HEK293 (cell line): ENCODE results near the gene PDXK.

Experiments used
- BCL11A ChIP-seq: fragments of 450-650 bp; formaldehyde crosslinking; IDR thresholded peaks from 2 replicates; pipeline ENCODE4 v1.5.1; 2016; ENCODE audit warnings: low read depth, missing biosample characterization, missing genetic modification characterization
- BCL11B ChIP-seq: fragments of 450-650 bp; formaldehyde crosslinking; IDR thresholded peaks from 2 replicates; pipeline ENCODE4 v1.5.1; 2016; ENCODE audit warnings: low read depth, missing biosample characterization, missing genetic modification characterization
- EGR2 ChIP-seq: fragments of 450-650 bp; formaldehyde crosslinking; IDR thresholded peaks from 2 replicates; pipeline ENCODE4 v1.5.1; 2016; ENCODE audit warnings: low read depth, missing biosample characterization, missing genetic modification characterization
- GLIS2 ChIP-seq: fragments of 450-650 bp; formaldehyde crosslinking; IDR thresholded peaks from 2 replicates; pipeline ENCODE4 v1.5.1; 2016; ENCODE audit warnings: missing biosample characterization, missing genetic modification characterization
- HOXA7 ChIP-seq: sonication (generic); formaldehyde crosslinking; IDR thresholded peaks from 2 replicates; pipeline ENCODE4 v1.8.1; 2022; ENCODE audit warnings: missing genetic modification reagents, borderline replicate concordance
- KLF10 ChIP-seq: fragments of 450-650 bp; IDR thresholded peaks from 2 replicates; pipeline ENCODE4 v1.5.1; 2018; ENCODE audit warnings: missing biosample characterization, mild to moderate bottlenecking, missing genetic modification characterization
- KLF9 ChIP-seq: fragments of 450-650 bp; formaldehyde crosslinking; IDR thresholded peaks from 2 replicates; pipeline ENCODE4 v1.5.1; 2016; ENCODE audit warnings: missing biosample characterization, missing genetic modification characterization, low read depth
- OVOL3 ChIP-seq: fragments of 450-650 bp; formaldehyde crosslinking; IDR thresholded peaks from 2 replicates; pipeline ENCODE4 v1.5.1; 2016; ENCODE audit warnings: missing biosample characterization, missing genetic modification characterization
- RBAK ChIP-seq: fragments of 450-650 bp; formaldehyde crosslinking; IDR thresholded peaks from 2 replicates; pipeline ENCODE4 v1.5.1; 2016; ENCODE audit warnings: missing biosample characterization, missing genetic modification characterization
- TCF7L2 ChIP-seq: IDR thresholded peaks from 2 replicates; pipeline ENCODE4 v1.6.1; 2011; ENCODE audit warnings: low read depth, mild to moderate bottlenecking, inconsistent platforms, low read length, moderate library complexity, borderline replicate concordance
- WT1 ChIP-seq: fragments of 450-650 bp; formaldehyde crosslinking; IDR thresholded peaks from 2 replicates; pipeline ENCODE4 v1.5.1; 2016; ENCODE audit warnings: missing biosample characterization, missing genetic modification characterization
- YY2 ChIP-seq: fragments of 450-650 bp; formaldehyde crosslinking; IDR thresholded peaks from 2 replicates; pipeline ENCODE4 v1.5.1; 2016; ENCODE audit warnings: missing biosample characterization, missing genetic modification characterization
- ZEB2 ChIP-seq: fragments of 450-650 bp; formaldehyde crosslinking; IDR thresholded peaks from 2 replicates; pipeline ENCODE4 v1.5.1; 2016; ENCODE audit warnings: missing biosample characterization, missing genetic modification characterization
- ZFHX2 ChIP-seq: fragments of 450-650 bp; formaldehyde crosslinking; conservative IDR thresholded peaks from 2 replicates; pipeline ENCODE4 v1.5.1; 2016; ENCODE audit warnings: missing biosample characterization, missing genetic modification characterization
- ZFP69B ChIP-seq: fragments of 450-650 bp; formaldehyde crosslinking; IDR thresholded peaks from 2 replicates; pipeline ENCODE4 v1.5.1; 2016; ENCODE audit warnings: missing biosample characterization, missing genetic modification characterization
- ZNF148 ChIP-seq: fragments of 450-650 bp; formaldehyde crosslinking; IDR thresholded peaks from 2 replicates; pipeline ENCODE4 v1.5.0; 2017; ENCODE audit warnings: missing biosample characterization, missing genetic modification characterization, borderline replicate concordance
- ZNF155 ChIP-seq: fragments of 450-650 bp; formaldehyde crosslinking; IDR thresholded peaks from 2 replicates; pipeline ENCODE4 v1.5.1; 2016; ENCODE audit warnings: missing biosample characterization, missing genetic modification characterization
- ZNF202 ChIP-seq: fragments of 450-650 bp; formaldehyde crosslinking; IDR thresholded peaks from 2 replicates; pipeline ENCODE4 v1.5.1; 2016; ENCODE audit warnings: missing biosample characterization, missing genetic modification characterization, borderline replicate concordance
- ZNF266 ChIP-seq: fragments of 450-650 bp; formaldehyde crosslinking; IDR thresholded peaks from 2 replicates; pipeline ENCODE4 v1.5.1; 2016; ENCODE audit warnings: missing biosample characterization, missing genetic modification characterization, low read depth
- ZNF311 ChIP-seq: fragments of 450-650 bp; formaldehyde crosslinking; IDR thresholded peaks from 2 replicates; pipeline ENCODE4 v1.5.1; 2017; ENCODE audit warnings: missing biosample characterization, missing genetic modification characterization, borderline replicate concordance
- ZNF335 ChIP-seq: fragments of 450-650 bp; formaldehyde crosslinking; conservative IDR thresholded peaks from 2 replicates; pipeline ENCODE4 v1.5.1; 2016; ENCODE audit warnings: missing biosample characterization, missing genetic modification characterization
- ZNF391 ChIP-seq: fragments of 450-650 bp; formaldehyde crosslinking; IDR thresholded peaks from 2 replicates; pipeline ENCODE4 v1.5.1; 2016; ENCODE audit warnings: low read depth, missing biosample characterization, missing genetic modification characterization, borderline replicate concordance
- ZNF394 ChIP-seq: fragments of 450-650 bp; formaldehyde crosslinking; IDR thresholded peaks from 2 replicates; pipeline ENCODE4 v1.5.1; 2016; ENCODE audit warnings: missing biosample characterization, missing genetic modification characterization, mild to moderate bottlenecking, moderate library complexity, borderline replicate concordance
- ZNF404 ChIP-seq: fragments of 450-650 bp; formaldehyde crosslinking; IDR thresholded peaks from 2 replicates; pipeline ENCODE4 v1.5.1; 2017; ENCODE audit warnings: missing biosample characterization, missing genetic modification characterization
- ZNF510 ChIP-seq: fragments of 450-650 bp; formaldehyde crosslinking; IDR thresholded peaks from 2 replicates; pipeline ENCODE4 v1.5.1; 2018; ENCODE audit warnings: mild to moderate bottlenecking, missing genetic modification characterization, missing biosample characterization; ENCODE audit not compliant: insufficient replicate concordance
- ZNF521 ChIP-seq: fragments of 450-650 bp; formaldehyde crosslinking; IDR thresholded peaks from 2 replicates; pipeline ENCODE4 v1.5.1; 2017; ENCODE audit warnings: missing biosample characterization, mild to moderate bottlenecking, missing genetic modification characterization
- ZNF629 ChIP-seq: fragments of 450-650 bp; formaldehyde crosslinking; IDR thresholded peaks from 2 replicates; pipeline ENCODE4 v1.5.1; 2017; ENCODE audit warnings: missing biosample characterization, missing genetic modification characterization
- ZNF677 ChIP-seq: fragments of 450-650 bp; IDR thresholded peaks from 2 replicates; pipeline ENCODE4 v1.5.0; 2018; ENCODE audit warnings: missing biosample characterization, mild to moderate bottlenecking, missing genetic modification characterization, moderate library complexity
- ZNF701 ChIP-seq: fragments of 450-650 bp; formaldehyde crosslinking; IDR thresholded peaks from 2 replicates; pipeline ENCODE4 v1.5.1; 2016; ENCODE audit warnings: missing biosample characterization, missing genetic modification characterization
- ZNF707 ChIP-seq: fragments of 450-650 bp; formaldehyde crosslinking; IDR thresholded peaks from 2 replicates; pipeline ENCODE4 v1.5.1; 2016; ENCODE audit warnings: missing biosample characterization, missing genetic modification characterization
- ZNF792 ChIP-seq: fragments of 450-650 bp; formaldehyde crosslinking; IDR thresholded peaks from 2 replicates; pipeline ENCODE4 v1.5.1; 2016; ENCODE audit warnings: missing biosample characterization, missing genetic modification characterization
- TF ChIP-seq, protein P1 (sequence below): fragments of 450-650 bp; formaldehyde crosslinking; IDR thresholded peaks from 2 replicates; pipeline ENCODE4 v1.5.1; 2016; ENCODE audit warnings: missing biosample characterization, missing genetic modification characterization, borderline replicate concordance
- TF ChIP-seq, protein P2 (sequence below): fragments of 450-650 bp; formaldehyde crosslinking; IDR thresholded peaks from 2 replicates; pipeline ENCODE4 v1.5.1; 2016; ENCODE audit warnings: missing biosample characterization, missing genetic modification characterization
- TF ChIP-seq, protein P3 (sequence below): fragments of 450-650 bp; formaldehyde crosslinking; IDR thresholded peaks from 2 replicates; pipeline ENCODE4 v1.5.1; 2016; ENCODE audit warnings: missing biosample characterization, missing genetic modification characterization

Gene PDXK

GRCh38 chr21:43767984-43768867, 49.3 kb downstream of the PDXK start (continued):
- TF ChIP-seq KLF10 (tag by site-specific recombination) (no peak), ZNF701 (tag by site-specific recombination) (no peak), GLIS2 (tag by site-specific recombination) (peak; percentile 46; the same call in 1 of the 2 replicates), ZNF394 (tag by site-specific recombination) (no peak), ZNF521 (tag by site-specific recombination) (no peak), OVOL3 (no peak), KLF9 (tag by site-specific recombination) (0 out of 2 replicates have a peak, but pooled peaks have one; percentile 7), EGR2 (no peak; the same call in 1 of the 2 replicates), RBAK (no peak), ZNF677 (no peak), YY2 (tag by site-specific recombination) (no peak), ZFHX2 (0 out of 2 replicates have a peak, but pooled peaks have one; percentile 0), ZNF311 (no peak), BCL11A (tag by site-specific recombination) (no peak), ZNF155 (tag by site-specific recombination) (no peak), ZNF629 (tag by site-specific recombination) (no peak), ZNF404 (tag by site-specific recombination) (no peak), ZEB2 (no peak), ZNF707 (tag by site-specific recombination) (no peak), ZNF266 (tag by site-specific recombination) (no peak), ZNF148 (no peak), BCL11B (tag by site-specific recombination) (no peak), WT1 (no peak), ZNF391 (no peak), ZNF792 (tag by site-specific recombination) (no peak), ZNF335 (tag by site-specific recombination) (no peak), ZFP69B (no peak), ZNF202 (tag by site-specific recombination) (no peak), ZNF510 (tag by site-specific recombination) (no peak), HOXA7 (no peak), TCF7L2 (no peak)
- TF ChIP-seq, protein P1, sequence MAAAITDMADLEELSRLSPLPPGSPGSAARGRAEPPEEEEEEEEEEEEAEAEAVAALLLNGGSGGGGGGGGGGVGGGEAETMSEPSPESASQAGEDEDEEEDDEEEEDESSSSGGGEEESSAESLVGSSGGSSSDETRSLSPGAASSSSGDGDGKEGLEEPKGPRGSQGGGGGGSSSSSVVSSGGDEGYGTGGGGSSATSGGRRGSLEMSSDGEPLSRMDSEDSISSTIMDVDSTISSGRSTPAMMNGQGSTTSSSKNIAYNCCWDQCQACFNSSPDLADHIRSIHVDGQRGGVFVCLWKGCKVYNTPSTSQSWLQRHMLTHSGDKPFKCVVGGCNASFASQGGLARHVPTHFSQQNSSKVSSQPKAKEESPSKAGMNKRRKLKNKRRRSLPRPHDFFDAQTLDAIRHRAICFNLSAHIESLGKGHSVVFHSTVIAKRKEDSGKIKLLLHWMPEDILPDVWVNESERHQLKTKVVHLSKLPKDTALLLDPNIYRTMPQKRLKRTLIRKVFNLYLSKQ (tag by site-specific recombination) = no peak
- TF ChIP-seq, protein P2, sequence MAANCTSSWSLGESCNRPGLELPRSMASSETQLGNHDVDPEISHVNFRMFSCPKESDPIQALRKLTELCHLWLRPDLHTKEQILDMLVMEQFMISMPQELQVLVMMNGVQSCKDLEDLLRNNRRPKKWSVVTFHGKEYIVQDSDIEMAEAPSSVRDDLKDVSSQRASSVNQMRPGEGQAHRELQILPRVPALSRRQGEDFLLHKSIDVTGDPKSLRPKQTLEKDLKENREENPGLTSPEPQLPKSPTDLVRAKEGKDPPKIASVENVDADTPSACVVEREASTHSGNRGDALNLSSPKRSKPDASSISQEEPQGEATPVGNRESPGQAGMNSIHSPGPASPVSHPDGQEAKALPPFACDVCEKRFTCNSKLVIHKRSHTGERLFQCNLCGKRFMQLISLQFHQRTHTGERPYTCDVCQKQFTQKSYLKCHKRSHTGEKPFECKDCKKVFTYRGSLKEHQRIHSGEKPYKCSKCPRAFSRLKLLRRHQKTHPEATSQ (tag by site-specific recombination) = no peak
- TF ChIP-seq, protein P3, sequence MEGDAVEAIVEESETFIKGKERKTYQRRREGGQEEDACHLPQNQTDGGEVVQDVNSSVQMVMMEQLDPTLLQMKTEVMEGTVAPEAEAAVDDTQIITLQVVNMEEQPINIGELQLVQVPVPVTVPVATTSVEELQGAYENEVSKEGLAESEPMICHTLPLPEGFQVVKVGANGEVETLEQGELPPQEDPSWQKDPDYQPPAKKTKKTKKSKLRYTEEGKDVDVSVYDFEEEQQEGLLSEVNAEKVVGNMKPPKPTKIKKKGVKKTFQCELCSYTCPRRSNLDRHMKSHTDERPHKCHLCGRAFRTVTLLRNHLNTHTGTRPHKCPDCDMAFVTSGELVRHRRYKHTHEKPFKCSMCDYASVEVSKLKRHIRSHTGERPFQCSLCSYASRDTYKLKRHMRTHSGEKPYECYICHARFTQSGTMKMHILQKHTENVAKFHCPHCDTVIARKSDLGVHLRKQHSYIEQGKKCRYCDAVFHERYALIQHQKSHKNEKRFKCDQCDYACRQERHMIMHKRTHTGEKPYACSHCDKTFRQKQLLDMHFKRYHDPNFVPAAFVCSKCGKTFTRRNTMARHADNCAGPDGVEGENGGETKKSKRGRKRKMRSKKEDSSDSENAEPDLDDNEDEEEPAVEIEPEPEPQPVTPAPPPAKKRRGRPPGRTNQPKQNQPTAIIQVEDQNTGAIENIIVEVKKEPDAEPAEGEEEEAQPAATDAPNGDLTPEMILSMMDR (tag by site-specific recombination) = no peak
